ENCODE measurements around the gene GRIK2. TPM values are rescaled to one million over a fixed set of nuclear protein-coding genes. Genes with fewer than 3 reads are reported as not detected.

The GRIK2 gene
- total RNA-seq, 1 donor from 2014 or later, result 0.11 TPM

- Mint-ChIP-seq H3K27me3 (no peaks in the 10 kb centered on the region), H3K9me3 (no peaks in the 10 kb centered on the region), H3K36me3 (ENCODE audit: low read depth) (no peaks in the 10 kb centered on the region), H3K4me1 (no peaks in the 10 kb centered on the region), H3K4me3 (no peak overlapping the region), H3K27ac (no peak overlapping the region)
- no peak for ATAC-seq (ENCODE audit: low read depth)
- ChIA-PET POLR2A (no interaction called here), CTCF (no interaction called here)
- no peak for DNase-seq
- no peak for TF ChIP-seq CTCF (IDR thresholded peaks at IDR 0.05)
- intact Hi-C loops (cut with micrococcal nuclease), result no loop called here
These were observed 354.2 kb downstream of the GRIK2 start for GRCh38 chr6:101747716-101748115.

GRCh38 chr6:101755931-101756330, 362.4 kb downstream of the GRIK2 start:
- Mint-ChIP-seq H3K4me3 (no peak overlapping the region), H3K9me3 (peaks cover 5% of the 10 kb centered on the region), H3K27me3 (no peaks in the 10 kb centered on the region), H3K36me3 (ENCODE audit: low read depth) (no peaks in the 10 kb centered on the region), H3K4me1 (no peaks in the 10 kb centered on the region), H3K27ac (no peak overlapping the region)
- no peak for ATAC-seq (ENCODE audit: low read depth)
- ChIA-PET POLR2A (no interaction called here), CTCF (no interaction called here)
- intact Hi-C loops (cut with micrococcal nuclease), result no loop called here
- TF ChIP-seq CTCF (IDR thresholded peaks at IDR 0.05), result no peak
- DNase-seq, result no peak

- H3K27me3 Mint-ChIP-seq, result no peaks in the 10 kb centered on the region
- H3K9me3 Mint-ChIP-seq, result peaks cover 5% of the 10 kb centered on the region
- POLR2A ChIA-PET, result no interaction called here
- H3K4me3 Mint-ChIP-seq, result no peak overlapping the region
- no peak for TF ChIP-seq CTCF (IDR thresholded peaks at IDR 0.05)
- ATAC-seq (ENCODE audit: low read depth) (no peak), DNase-seq (no peak)
- H3K27ac Mint-ChIP-seq, result no peak overlapping the region
- H3K36me3 Mint-ChIP-seq (ENCODE audit: low read depth), result no peaks in the 10 kb centered on the region
- intact Hi-C loops (cut with micrococcal nuclease), result no loop called here
- H3K4me1 Mint-ChIP-seq, result no peaks in the 10 kb centered on the region
- CTCF ChIA-PET, result no interaction called here
These were observed 364.9 kb downstream of the GRIK2 start for GRCh38 chr6:101758368-101758767.

- Mint-ChIP-seq H3K36me3 (ENCODE audit: low read depth) (no peaks in the 10 kb centered on the region), H3K4me3 (no peak overlapping the region), H3K27ac (no peak overlapping the region), H3K9me3 (no peaks in the 10 kb centered on the region), H3K4me1 (no peaks in the 10 kb centered on the region), H3K27me3 (no peaks in the 10 kb centered on the region)
- TF ChIP-seq CTCF (IDR thresholded peaks at IDR 0.05), result no peak
- ATAC-seq (ENCODE audit: low read depth) (no peak), DNase-seq (no peak)
- CTCF ChIA-PET, result no interaction called here
- intact Hi-C loops (cut with micrococcal nuclease), result no loop called here
- POLR2A ChIA-PET, result no interaction called here
These were observed 367.5 kb downstream of the GRIK2 start for GRCh38 chr6:101760843-101761621.

GRCh38 chr6:101762851-101763250, 369.3 kb downstream of the GRIK2 start:
- ChIA-PET CTCF (no interaction called here), POLR2A (no interaction called here)
- intact Hi-C loops (cut with micrococcal nuclease), result no loop called here
- H3K27ac Mint-ChIP-seq, result no peak overlapping the region
- no peaks in the 10 kb centered on the region for H3K36me3 Mint-ChIP-seq (ENCODE audit: low read depth)
- H3K4me1 Mint-ChIP-seq, result no peaks in the 10 kb centered on the region
- no peaks in the 10 kb centered on the region for H3K9me3 Mint-ChIP-seq
- TF ChIP-seq CTCF (IDR thresholded peaks at IDR 0.05), result no peak
- no peak for DNase-seq
- no peak for ATAC-seq (ENCODE audit: low read depth)
- H3K4me3 Mint-ChIP-seq, result no peak overlapping the region
- H3K27me3 Mint-ChIP-seq, result no peaks in the 10 kb centered on the region
